ENCODE data around the gene NEMP2.

- TF ChIP-seq CTCF (IDR thresholded peaks at IDR 0.05) (no peak), POLR2A (IDR thresholded peaks at IDR 0.05) (no peak)
These were observed 76.0 kb downstream of the NEMP2 start for GRCh38 chr2:190458352-190459107.

Measured in lower leg skin (tissue), 3 donors.